ENCODE data around the gene UNC5CL. TPM values are rescaled to one million over a fixed set of nuclear protein-coding genes. Genes with fewer than 3 reads are reported as not detected.

UNC5CL gene
- 0.57 and 0.70 TPM in 2 replicates for polyA plus RNA-seq (2013)

DNA sequence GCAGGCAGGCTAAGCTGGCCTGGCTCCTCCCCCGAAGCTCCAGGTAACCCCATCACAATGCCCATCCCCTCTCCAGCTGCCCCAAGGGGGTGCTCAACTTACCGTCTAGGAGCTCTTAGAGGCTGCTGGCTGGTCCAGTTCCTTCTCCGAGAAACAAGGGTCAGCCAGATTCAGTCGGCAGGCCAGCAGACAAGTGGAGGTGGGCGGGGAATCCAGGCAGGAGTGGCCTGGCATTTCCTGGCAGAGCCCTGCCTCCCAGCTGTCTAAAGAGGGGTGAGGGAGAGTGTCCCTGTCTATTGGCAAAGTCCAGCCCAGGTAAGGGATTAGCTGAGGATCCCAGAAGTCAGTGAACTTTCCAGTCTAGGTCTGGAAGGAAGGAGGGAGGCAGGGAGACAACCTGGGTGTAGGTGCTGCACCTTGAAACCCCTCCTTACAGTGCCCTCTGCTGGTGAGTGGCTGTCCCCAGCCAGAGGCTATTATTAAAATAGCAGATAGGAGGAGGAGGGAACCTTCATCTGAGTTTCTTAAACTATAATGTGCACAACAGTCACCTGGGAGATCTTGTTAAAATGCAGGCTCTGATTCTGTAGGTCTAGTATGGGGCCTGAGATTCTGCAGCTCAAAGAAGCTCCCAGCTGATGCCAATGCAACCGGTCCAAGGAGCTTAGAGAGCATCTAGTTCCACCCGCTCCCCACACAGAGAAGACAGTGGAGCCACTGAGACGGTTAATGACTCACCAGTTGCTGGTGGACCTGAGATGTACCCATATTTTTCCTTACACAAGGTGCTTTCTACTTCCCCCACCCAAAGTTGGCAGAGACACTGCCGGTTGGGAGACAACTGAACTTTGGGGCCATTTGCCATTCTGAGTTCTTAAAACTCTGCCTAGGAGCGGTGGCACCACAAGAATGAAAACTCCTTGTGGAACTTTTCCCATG lies at the start of gene UNC5CL:
Gene UNC5CL, minus strand, starts transcription at position 162 of the 939 bp plus-strand sequence. CDS start 4,147 bp downstream, outside the sequence.
- Histone ChIP-seq H4K12ac (ENCODE audit: low read depth, low read length) (no peak within 1 kb of the TSS), H3K4ac (ENCODE audit: low read depth, low read length) (no peak within 1 kb of the TSS), H2BK5ac (ENCODE audit: low read depth, low read length, poor library complexity) (no peak within 1 kb of the TSS), H3K4me1 (ENCODE audit: control insufficient read depth in 1 of 2, insufficient read depth in 2 of 2, low read length in 2 of 2) (peaks cover 12% of the 10 kb centered on the region in 2 experiments), H3K36me3 (ENCODE audit: control insufficient read depth in 1 of 2, insufficient read depth in 2 of 2, low read length in 2 of 2) (no peaks in the 10 kb centered on the region), H4K91ac (ENCODE audit: low read depth, low read length) (no peak within 1 kb of the TSS), H2AK5ac (ENCODE audit: low read length) (no peak within 1 kb of the TSS), H3K4me3 (ENCODE audit: low read depth, low read length) (no peak within 1 kb of the TSS), H3K4me2 (ENCODE audit: low read length) (no peak within 1 kb of the TSS), H3K79me2 (ENCODE audit: control insufficient read depth, insufficient read depth, low read length, poor library complexity) (no peaks in the 10 kb centered on the region), H3K9me3 (ENCODE audit: insufficient read depth, low read depth, low read length) (peaks cover 1% of the 10 kb centered on the region), H2BK12ac (ENCODE audit: low read length) (no peak within 1 kb of the TSS), H3K27me3 (ENCODE audit: insufficient read depth, low read length) (no peaks in the 10 kb centered on the region), H3K9ac (ENCODE audit: low read length) (no peak within 1 kb of the TSS), H3K14ac (ENCODE audit: low read length) (no peak within 1 kb of the TSS), H3K79me1 (ENCODE audit: low read length) (no peaks in the 10 kb centered on the region), H3K18ac (ENCODE audit: low read length) (no peak within 1 kb of the TSS), H2BK120ac (ENCODE audit: insufficient read depth, low read length, poor library complexity) (no peak within 1 kb of the TSS), H3K23ac (ENCODE audit: low read length) (no peak within 1 kb of the TSS), H2AFZ (ENCODE audit: insufficient read depth, low read length, poor library complexity) (no peak within 1 kb of the TSS), H3K27ac (ENCODE audit: low read depth, low read length) (no peak within 1 kb of the TSS), H4K8ac (ENCODE audit: low read depth, low read length) (no peak within 1 kb of the TSS)
- WGBS (ENCODE audit: extremely low coverage, insufficient coverage, insufficient read length), result no CpG with 5 or more reads among the region's 10 CpGs
- DNase-seq, result peak in 1 of 2 donors; percentile 59

- Histone ChIP-seq H4K91ac (ENCODE audit: low read depth, low read length) (no peak overlapping the region), H3K9ac (ENCODE audit: low read length) (no peak overlapping the region), H3K4me2 (ENCODE audit: low read length) (no peak overlapping the region), H2BK12ac (ENCODE audit: low read length) (no peak overlapping the region), H3K27ac (ENCODE audit: low read depth, low read length) (no peak overlapping the region), H3K23ac (ENCODE audit: low read length) (no peak overlapping the region), H3K18ac (ENCODE audit: low read length) (no peak overlapping the region), H2BK5ac (ENCODE audit: low read depth, low read length, poor library complexity) (no peak overlapping the region), H3K14ac (ENCODE audit: low read length) (no peak overlapping the region), H3K9me3 (ENCODE audit: insufficient read depth, low read depth, low read length) (no peaks in the 10 kb centered on the region), H3K4me3 (ENCODE audit: low read depth, low read length) (no peak overlapping the region), H2AK5ac (ENCODE audit: low read length) (no peak overlapping the region), H3K36me3 (ENCODE audit: control insufficient read depth in 1 of 2, insufficient read depth in 2 of 2, low read length in 2 of 2) (peaks cover 28 to 38% of the 10 kb centered on the region in 2 experiments), H3K27me3 (ENCODE audit: insufficient read depth, low read length) (no peaks in the 10 kb centered on the region), H3K79me1 (ENCODE audit: low read length) (no peaks in the 10 kb centered on the region), H2AFZ (ENCODE audit: insufficient read depth, low read length, poor library complexity) (no peak overlapping the region), H4K12ac (ENCODE audit: low read depth, low read length) (no peak overlapping the region), H3K4ac (ENCODE audit: low read depth, low read length) (no peak overlapping the region), H4K8ac (ENCODE audit: low read depth, low read length) (no peak overlapping the region), H3K4me1 (ENCODE audit: control insufficient read depth in 1 of 2, insufficient read depth in 2 of 2, low read length in 2 of 2) (no peaks in the 10 kb centered on the region), H2BK120ac (ENCODE audit: insufficient read depth, low read length, poor library complexity) (no peak overlapping the region), H3K79me2 (ENCODE audit: control insufficient read depth, insufficient read depth, low read length, poor library complexity) (no peaks in the 10 kb centered on the region)
- WGBS (ENCODE audit: extremely low coverage, insufficient coverage, insufficient read length), result no CpG with 5 or more reads among the region's 4 CpGs
- DNase-seq, result no peak
Measured at GRCh38 chr6:41088451-41088850, 49.4 kb upstream of the UNC5CL start.

GRCh38 chr6:41085182-41085581 lies 46.2 kb upstream of the UNC5CL start:
- Histone ChIP-seq H3K14ac (ENCODE audit: low read length) (no peak overlapping the region), H3K79me2 (ENCODE audit: control insufficient read depth, insufficient read depth, low read length, poor library complexity) (peaks cover 2% of the 10 kb centered on the region), H3K27me3 (ENCODE audit: insufficient read depth, low read length) (no peaks in the 10 kb centered on the region), H2BK12ac (ENCODE audit: low read length) (no peak overlapping the region), H3K23ac (ENCODE audit: low read length) (no peak overlapping the region), H3K4me3 (ENCODE audit: low read depth, low read length) (no peak overlapping the region), H2BK5ac (ENCODE audit: low read depth, low read length, poor library complexity) (no peak overlapping the region), H4K12ac (ENCODE audit: low read depth, low read length) (no peak overlapping the region), H4K8ac (ENCODE audit: low read depth, low read length) (no peak overlapping the region), H3K4ac (ENCODE audit: low read depth, low read length) (no peak overlapping the region), H3K18ac (ENCODE audit: low read length) (no peak overlapping the region), H3K9me3 (ENCODE audit: insufficient read depth, low read depth, low read length) (no peaks in the 10 kb centered on the region), H3K79me1 (ENCODE audit: low read length) (no peaks in the 10 kb centered on the region), H3K9ac (ENCODE audit: low read length) (no peak overlapping the region), H2AFZ (ENCODE audit: insufficient read depth, low read length, poor library complexity) (no peak overlapping the region), H3K4me2 (ENCODE audit: low read length) (no peak overlapping the region), H2BK120ac (ENCODE audit: insufficient read depth, low read length, poor library complexity) (no peak overlapping the region), H3K36me3 (ENCODE audit: control insufficient read depth in 1 of 2, insufficient read depth in 2 of 2, low read length in 2 of 2) (peaks cover 26 to 30% of the 10 kb centered on the region in 2 experiments), H3K27ac (ENCODE audit: low read depth, low read length) (no peak overlapping the region), H2AK5ac (ENCODE audit: low read length) (no peak overlapping the region), H3K4me1 (ENCODE audit: control insufficient read depth in 1 of 2, insufficient read depth in 2 of 2, low read length in 2 of 2) (no peaks in the 10 kb centered on the region), H4K91ac (ENCODE audit: low read depth, low read length) (no peak overlapping the region)
- DNase-seq, result no peak

DNA sequence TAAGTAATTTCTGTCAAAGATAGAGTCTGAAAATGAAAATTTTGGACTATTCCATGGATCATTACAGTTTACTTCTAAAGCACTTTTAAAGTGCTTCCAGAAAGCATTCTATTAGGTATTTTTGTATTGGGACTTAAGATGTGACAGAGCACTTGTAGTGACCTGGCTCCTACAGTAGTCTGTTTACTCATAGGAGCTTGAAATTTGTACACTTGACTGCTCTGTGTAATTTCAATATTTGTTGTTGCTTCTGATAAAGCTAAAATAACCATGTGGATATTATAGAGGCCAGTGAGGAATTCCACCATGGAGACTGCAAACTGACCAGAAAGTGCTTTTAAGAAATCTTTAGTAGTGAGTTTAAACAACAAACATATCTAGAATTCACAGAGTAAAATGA lies 44.1 kb upstream of the UNC5CL start:
- no peak overlapping the region for H4K8ac ChIP-seq (ENCODE audit: low read depth, low read length)
- no peak overlapping the region for H2BK5ac ChIP-seq (ENCODE audit: low read depth, low read length, poor library complexity)
- no peak overlapping the region for H2BK120ac ChIP-seq (ENCODE audit: insufficient read depth, low read length, poor library complexity)
- H2AFZ ChIP-seq (ENCODE audit: insufficient read depth, low read length, poor library complexity), result no peak overlapping the region
- no peaks in the 10 kb centered on the region for H3K9me3 ChIP-seq (ENCODE audit: insufficient read depth, low read depth, low read length)
- H3K4me1 ChIP-seq (ENCODE audit: control insufficient read depth in 1 of 2, insufficient read depth in 2 of 2, low read length in 2 of 2), result no peaks in the 10 kb centered on the region
- H3K36me3 ChIP-seq (ENCODE audit: control insufficient read depth in 1 of 2, insufficient read depth in 2 of 2, low read length in 2 of 2), result peaks cover 16 to 24% of the 10 kb centered on the region in 2 experiments
- peaks cover 4% of the 10 kb centered on the region for H3K79me2 ChIP-seq (ENCODE audit: control insufficient read depth, insufficient read depth, low read length, poor library complexity)
- no peak overlapping the region for H3K4me2 ChIP-seq (ENCODE audit: low read length)
- no peak overlapping the region for H2BK12ac ChIP-seq (ENCODE audit: low read length)
- H3K4ac ChIP-seq (ENCODE audit: low read depth, low read length), result no peak overlapping the region
- no peak for DNase-seq
- H3K79me1 ChIP-seq (ENCODE audit: low read length), result no peaks in the 10 kb centered on the region
- H3K27ac ChIP-seq (ENCODE audit: low read depth, low read length), result no peak overlapping the region
- H3K27me3 ChIP-seq (ENCODE audit: insufficient read depth, low read length), result no peaks in the 10 kb centered on the region
- H4K12ac ChIP-seq (ENCODE audit: low read depth, low read length), result no peak overlapping the region
- no peak overlapping the region for H4K91ac ChIP-seq (ENCODE audit: low read depth, low read length)
- H3K23ac ChIP-seq (ENCODE audit: low read length), result no peak overlapping the region
- H3K4me3 ChIP-seq (ENCODE audit: low read depth, low read length), result no peak overlapping the region
- H3K18ac ChIP-seq (ENCODE audit: low read length), result no peak overlapping the region
- no peak overlapping the region for H2AK5ac ChIP-seq (ENCODE audit: low read length)
- no peak overlapping the region for H3K9ac ChIP-seq (ENCODE audit: low read length)
- H3K14ac ChIP-seq (ENCODE audit: low read length), result no peak overlapping the region

All from trophoblast cell (in vitro differentiated cells and primary cell).